GM18870 (cell line): ENCODE data around the gene TAS2R8.

Source experiments
- ATAC-seq: cut with Tn5 transposase; IDR thresholded peaks from one replicate; pipeline ENCODE4 v1.9.1; 2021; ENCODE audit warnings: moderate library complexity; ENCODE audit not compliant: unreplicated experiment

The TAS2R8 gene

GRCh38 chr12:10756194-10756593, 50.9 kb downstream of the TAS2R8 start:
- ATAC-seq = no peak
